Heart left ventricle (tissue), 13 donors: Measurements from ENCODE around the gene ZNRF2.
"Not testable (repeated sequence)": the region's sequence is repeated elsewhere in the genome, so short reads cannot be mapped to it uniquely, and the experiment has no call there.

ENCODE experiments used
- CTCF ChIP-seq, 12 donors: fragments of 200-600 bp; sonication (generic) in 4 of 12; IDR thresholded peaks; one replicate each; pipeline versions ENCODE4 v1.5.0 to v1.8.0; 2018 to 2022; ENCODE audit warnings: antibody characterized with exemption in 12 of 12, mild to moderate bottlenecking in 5 of 12
- POLR2A ChIP-seq, 2 donors: fragments of 450-650 bp; IDR thresholded peaks; one replicate each; pipeline ENCODE4 v1.6.1; 2017; ENCODE audit warnings: antibody characterized with exemption in 2 of 2, mild to moderate bottlenecking in 2 of 2, moderate library complexity in 2 of 2
- donor health status: ischemic (EF 13 %, LVEDD 7.1; RV severe dilation, severe dysfunction).
- donor health status: DM: no; HTN: yes; CAD: no.
- donor health status: DM: no; HTN: no; CAD: no.
- donor health status: ischemic (EF 25% LVEDD 6.9; RV normal size, moderate dysfunction).
- donor health status: ischemic (EF 25% LVEDD 5.7; RV mildly dilated, moderate dysfunction).
- donor health status: ischemic (EF 35%, LVEDD 5.7; RV mildly dilated, moderate dysfunction).
- donor health status: nonischemic (EF 11% LVEDD 7.7; RV severe dilation, severe dysfunction).
- donor health status: DM: yes; HTN: yes; CAD: no.
- donor health status: PGD.
- donor health status: ischemic (EF 29% LVEDD 5.4; RV normal size, mild dysfunction).
- donor health status: nonischemic (EF 23%, LVEDD 6.1; RV moderate dilation, normal function).

GRCh38 chr7:30380824-30381223 lies 96.4 kb downstream of the ZNRF2 start:
- not testable (repeated sequence) for TF ChIP-seq CTCF, POLR2A (IDR thresholded peaks at IDR 0.05)
